Osteoblast (primary cell): ENCODE results near the gene GALNT15. TPM values are rescaled to one million over a fixed set of nuclear protein-coding genes. Genes with fewer than 3 reads are reported as not detected.

Source experiments
- DNase-seq: peaks from one replicate; pipeline ENCODE4 v3.0.0; 2011; ENCODE audit warnings: low spot score, mixed read lengths; ENCODE audit not compliant: insufficient read length; ENCODE audit errors: missing footprints
- H2AFZ ChIP-seq: 2 replicates; pipeline ENCODE4 v1.6.0; 2011; ENCODE audit warnings: mild to moderate bottlenecking, low read length
- H3K27ac ChIP-seq: 2 replicates; pipeline ENCODE4 v1.5.1; 2011; ENCODE audit warnings: mild to moderate bottlenecking, low read depth, low read length, moderate library complexity
- H3K27me3 ChIP-seq: 2 replicates; pipeline ENCODE4 v1.6.0; 2012; ENCODE audit warnings: mild to moderate bottlenecking, control low read depth, inconsistent platforms, low read length, moderate library complexity; ENCODE audit not compliant: insufficient read depth
- H3K36me3 ChIP-seq: 2 replicates; pipeline ENCODE4 v1.5.1; 2011; ENCODE audit warnings: mild to moderate bottlenecking, low read length, control low read depth, moderate library complexity; ENCODE audit not compliant: insufficient read depth
- H3K4me1 ChIP-seq: 2 replicates; pipeline ENCODE4 v1.5.1; 2011; ENCODE audit warnings: mild to moderate bottlenecking, low read length, control low read depth, moderate library complexity; ENCODE audit not compliant: insufficient read depth
- H3K4me2 ChIP-seq: 2 replicates; pipeline ENCODE4 v1.6.0; 2011; ENCODE audit warnings: mild to moderate bottlenecking, low read length; ENCODE audit not compliant: insufficient read depth
- H3K4me3 ChIP-seq: fragments of 200-600 bp; sonication (generic); 3 replicates; pipeline ENCODE4 v1.5.1; 2012; ENCODE audit warnings: mild to moderate bottlenecking, low read length, inconsistent platforms; ENCODE audit not compliant: insufficient read depth
- H3K79me2 ChIP-seq: 2 replicates; pipeline ENCODE4 v1.6.0; 2012; ENCODE audit warnings: mild to moderate bottlenecking, low read length, control low read depth, inconsistent platforms; ENCODE audit not compliant: insufficient read depth
- H3K9me3 ChIP-seq: 2 replicates; pipeline ENCODE4 v1.5.1; 2011; ENCODE audit warnings: low read depth, low read length, control low read depth
- H4K20me1 ChIP-seq: 2 replicates; pipeline ENCODE4 v1.6.0; 2012; ENCODE audit warnings: mild to moderate bottlenecking, low read length, control low read depth; ENCODE audit not compliant: insufficient read depth
- total RNA-seq: library from RNA; depleted of rRNA; stranded (reverse); fragments of >200 nt; gene quantifications from 2 replicates; pipeline ENCODE4 v1.2.3, GENCODE V29; 2012
- TF ChIP-seq, protein P1 (sequence below): IDR thresholded peaks from 2 replicates; pipeline ENCODE4 v1.5.1; 2011; ENCODE audit warnings: mild to moderate bottlenecking, low read depth, low read length, moderate library complexity; ENCODE audit errors: extremely low read depth

The GALNT15 gene
- total RNA-seq, 1 donor: 6.5 TPM

DNA sequence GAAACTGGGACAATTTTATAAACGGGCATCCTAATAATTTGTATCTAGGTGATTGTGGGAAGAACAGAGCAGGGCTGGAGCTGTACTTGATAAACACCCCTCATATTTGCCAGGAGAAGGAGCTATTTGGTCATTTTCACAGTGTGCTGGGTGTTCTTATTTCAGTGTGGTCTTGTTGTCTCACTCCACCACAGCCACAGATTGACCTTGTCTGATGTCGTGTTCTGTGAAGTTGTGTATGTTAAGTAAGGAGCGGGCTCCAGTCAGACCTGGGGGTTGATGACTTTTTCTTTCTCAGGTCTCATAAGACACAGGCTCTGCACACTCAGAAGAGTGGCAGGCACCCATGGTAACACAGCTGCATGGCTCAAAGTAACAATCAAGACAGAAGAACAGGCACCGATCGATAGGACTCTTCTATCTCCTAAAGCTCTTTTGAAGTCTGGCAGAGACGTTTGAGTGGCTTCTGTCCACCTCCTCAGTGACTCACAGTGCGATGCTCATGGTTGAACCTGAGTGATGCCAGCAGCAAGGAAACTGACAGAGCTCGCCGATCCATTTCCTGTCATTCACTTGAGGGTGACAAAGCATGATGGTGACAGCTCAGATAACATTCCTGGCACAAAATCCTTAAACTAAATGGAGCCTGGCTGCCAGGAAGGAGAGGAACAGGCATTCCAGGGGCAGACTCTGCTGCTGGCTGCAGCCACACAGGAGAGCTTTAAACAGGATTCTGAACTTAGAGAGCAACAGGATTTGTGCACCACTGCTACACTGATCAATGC is 69.4 kb downstream of the GALNT15 start:
- no peaks in the 10 kb centered on the region for H3K9me3 ChIP-seq
- no peak overlapping the region for H3K4me3 ChIP-seq
- H3K4me1 ChIP-seq: peaks cover 25% of the 10 kb centered on the region
- peak overlapping the region; percentile 2 for H2AFZ ChIP-seq
- no peaks in the 10 kb centered on the region for H3K36me3 ChIP-seq
- no peaks in the 10 kb centered on the region for H3K27me3 ChIP-seq
- DNase-seq: no peak
- TF ChIP-seq, protein P1, sequence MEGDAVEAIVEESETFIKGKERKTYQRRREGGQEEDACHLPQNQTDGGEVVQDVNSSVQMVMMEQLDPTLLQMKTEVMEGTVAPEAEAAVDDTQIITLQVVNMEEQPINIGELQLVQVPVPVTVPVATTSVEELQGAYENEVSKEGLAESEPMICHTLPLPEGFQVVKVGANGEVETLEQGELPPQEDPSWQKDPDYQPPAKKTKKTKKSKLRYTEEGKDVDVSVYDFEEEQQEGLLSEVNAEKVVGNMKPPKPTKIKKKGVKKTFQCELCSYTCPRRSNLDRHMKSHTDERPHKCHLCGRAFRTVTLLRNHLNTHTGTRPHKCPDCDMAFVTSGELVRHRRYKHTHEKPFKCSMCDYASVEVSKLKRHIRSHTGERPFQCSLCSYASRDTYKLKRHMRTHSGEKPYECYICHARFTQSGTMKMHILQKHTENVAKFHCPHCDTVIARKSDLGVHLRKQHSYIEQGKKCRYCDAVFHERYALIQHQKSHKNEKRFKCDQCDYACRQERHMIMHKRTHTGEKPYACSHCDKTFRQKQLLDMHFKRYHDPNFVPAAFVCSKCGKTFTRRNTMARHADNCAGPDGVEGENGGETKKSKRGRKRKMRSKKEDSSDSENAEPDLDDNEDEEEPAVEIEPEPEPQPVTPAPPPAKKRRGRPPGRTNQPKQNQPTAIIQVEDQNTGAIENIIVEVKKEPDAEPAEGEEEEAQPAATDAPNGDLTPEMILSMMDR: no peak
- no peak overlapping the region for H3K27ac ChIP-seq
- no peaks in the 10 kb centered on the region for H3K79me2 ChIP-seq
- peak overlapping the region; percentile 53 for H3K4me2 ChIP-seq
- H4K20me1 ChIP-seq: no peaks in the 10 kb centered on the region

DNA sequence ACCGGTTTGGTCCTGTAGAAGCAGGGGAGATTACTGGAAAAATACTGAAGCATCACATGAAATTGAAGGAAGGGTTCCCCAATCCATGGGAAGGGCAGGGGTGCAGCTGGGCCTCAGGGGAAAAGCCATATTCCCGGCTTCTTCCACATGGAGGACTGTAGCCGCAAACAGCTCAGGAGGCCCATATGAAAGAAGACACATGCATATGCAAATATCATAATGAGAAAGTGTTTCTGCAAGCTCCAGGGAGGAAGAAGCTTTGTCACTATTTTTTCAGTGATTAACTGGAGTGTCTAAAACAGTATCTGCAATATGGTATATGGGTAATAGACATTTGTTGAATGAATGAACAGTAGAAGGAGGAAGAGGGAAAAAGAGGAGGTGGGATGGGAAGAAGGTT is 71.1 kb downstream of the GALNT15 start:
- no peak for DNase-seq
- Histone ChIP-seq H3K9me3 (no peaks in the 10 kb centered on the region), H3K4me2 (no peak overlapping the region), H3K27ac (no peak overlapping the region), H2AFZ (no peak overlapping the region), H3K79me2 (no peaks in the 10 kb centered on the region), H4K20me1 (no peaks in the 10 kb centered on the region), H3K4me1 (peaks cover 14% of the 10 kb centered on the region), H3K4me3 (no peak overlapping the region), H3K36me3 (no peaks in the 10 kb centered on the region), H3K27me3 (no peaks in the 10 kb centered on the region)
- TF ChIP-seq, protein P1: no peak

DNA sequence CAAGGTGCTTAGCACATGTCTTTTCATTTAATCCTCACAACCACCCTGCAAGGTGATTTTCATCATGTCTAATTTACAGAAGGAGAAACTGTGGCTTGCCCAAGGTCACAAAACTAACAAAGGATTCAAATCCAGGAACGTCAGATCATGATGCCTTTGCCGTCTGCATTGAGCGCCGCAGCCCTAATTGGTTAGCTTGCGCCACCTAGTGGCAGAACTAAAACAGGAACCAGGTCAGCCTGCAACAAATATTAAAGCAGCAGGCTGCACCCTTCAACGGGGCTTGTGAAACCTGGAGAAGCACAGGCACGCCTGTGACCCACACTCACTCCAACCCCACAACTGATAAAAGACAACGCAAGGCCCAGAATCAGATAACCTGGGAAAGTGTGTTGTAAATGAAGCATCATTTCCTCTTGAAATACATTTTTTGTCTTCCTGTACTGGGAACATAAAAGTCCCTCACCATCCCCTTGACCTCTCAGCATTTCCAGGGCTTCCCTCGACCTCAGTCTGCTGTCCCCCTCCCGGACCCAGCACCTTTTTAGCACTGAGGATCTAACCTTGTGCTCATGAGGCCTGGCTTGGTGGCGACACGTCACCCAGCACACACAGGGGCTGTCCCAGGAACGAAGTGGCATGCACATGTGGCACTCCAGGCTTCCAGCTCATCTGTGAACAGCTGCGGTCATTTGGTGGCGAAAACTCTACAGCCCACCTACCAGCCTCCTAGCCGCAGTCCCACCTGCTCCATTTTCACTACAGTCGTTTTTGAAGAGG is 73.0 kb downstream of the GALNT15 start:
- H3K4me1 ChIP-seq: peaks cover 12% of the 10 kb centered on the region
- H3K9me3 ChIP-seq: no peaks in the 10 kb centered on the region
- no peaks in the 10 kb centered on the region for H3K27me3 ChIP-seq
- H4K20me1 ChIP-seq: no peaks in the 10 kb centered on the region
- H3K27ac ChIP-seq: no peak overlapping the region
- TF ChIP-seq, protein P1: peak; percentile 95
- peak; percentile 80 for DNase-seq
- peak overlapping the region; percentile 55 for H2AFZ ChIP-seq
- no peaks in the 10 kb centered on the region for H3K79me2 ChIP-seq
- no peak overlapping the region for H3K4me3 ChIP-seq
- peak overlapping the region; percentile 16 for H3K4me2 ChIP-seq
- H3K36me3 ChIP-seq: no peaks in the 10 kb centered on the region

DNA sequence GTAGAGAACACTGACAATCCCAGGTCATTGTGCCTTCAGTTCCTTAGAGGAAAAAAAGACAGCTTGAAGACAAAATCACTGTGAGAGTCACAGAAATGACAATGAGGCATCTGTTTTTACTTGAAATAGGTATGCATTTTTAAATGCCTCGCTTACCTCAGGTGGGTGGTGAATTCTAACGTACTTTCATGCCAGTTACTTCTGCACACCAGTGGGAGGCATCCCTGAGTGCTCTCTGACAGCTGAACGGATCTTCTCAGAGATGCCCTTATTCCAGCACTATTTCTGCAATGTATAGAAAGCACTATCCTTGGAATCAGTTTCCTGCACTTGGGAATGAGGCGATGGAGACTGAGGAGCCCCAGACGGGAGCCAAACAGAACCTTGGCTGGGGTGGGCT is 74.1 kb downstream of the GALNT15 start:
- Histone ChIP-seq H3K36me3 (no peaks in the 10 kb centered on the region), H3K4me2 (no peak overlapping the region), H3K4me1 (peaks cover 17% of the 10 kb centered on the region), H3K4me3 (no peak overlapping the region), H3K27me3 (no peaks in the 10 kb centered on the region), H3K27ac (no peak overlapping the region), H4K20me1 (no peaks in the 10 kb centered on the region), H3K79me2 (no peaks in the 10 kb centered on the region), H2AFZ (no peak overlapping the region), H3K9me3 (no peaks in the 10 kb centered on the region)
- TF ChIP-seq, protein P1: no peak
- no peak for DNase-seq
